22Rv1 (cell line): ENCODE measurements around the gene FBXL16.
A peak's percentile ranks its signal among the peaks of the same experiment; 100 is the strongest.

ENCODE experiments used
- H3K27ac ChIP-seq: fragments of 450-650 bp; 2 replicates; pipeline ENCODE4 v1.5.1; 2017
- CTCF ChIP-seq: fragments of 450-650 bp; IDR thresholded peaks from 2 replicates; pipeline ENCODE4 v1.5.1; 2017; ENCODE audit warnings: mild to moderate bottlenecking
- ZFX ChIP-seq: fragments of 450-650 bp; IDR thresholded peaks from 2 replicates; pipeline ENCODE4 v1.6.1; 2017; ENCODE audit warnings: antibody characterized with exemption, borderline replicate concordance

Gene FBXL16

GRCh38 chr16:669666-670065 is 35.9 kb downstream of the FBXL16 start:
- TF ChIP-seq ZFX (no peak), CTCF (no peak)
- H3K27ac ChIP-seq = peak overlapping the region; percentile 88

GRCh38 chr16:668519-669171 is 37.0 kb downstream of the FBXL16 start:
- H3K27ac ChIP-seq = peak overlapping the region; percentile 88
- no peak for TF ChIP-seq CTCF
- TF ChIP-seq ZFX = no peak

- H3K27ac ChIP-seq = peak within 1 kb of the TSS; percentile 88
- peak; percentile 98 for TF ChIP-seq CTCF
- no peak for TF ChIP-seq ZFX
Measured at GRCh38 chr16:667780-668518, 37.7 kb downstream of the FBXL16 start, which contains the start of gene RHOT2. TSS of gene RHOT2 (plus strand) at chr16:668132. CDS start at chr16:668200, 68 bp downstream.

GRCh38 chr16:667113-667779 is 38.4 kb downstream of the FBXL16 start:
- no peak for TF ChIP-seq ZFX
- no peak for TF ChIP-seq CTCF
- peak overlapping the region; percentile 88 for H3K27ac ChIP-seq

- no peak for TF ChIP-seq ZFX
- no peak for TF ChIP-seq CTCF
- H3K27ac ChIP-seq = peak overlapping the region; percentile 88
Measured at GRCh38 chr16:666572-666971, 39.0 kb downstream of the FBXL16 start.

- no peak overlapping the region for H3K27ac ChIP-seq
- no peak for TF ChIP-seq CTCF
- no peak for TF ChIP-seq ZFX
Measured at GRCh38 chr16:662597-662996, 43.0 kb downstream of the FBXL16 start.

- TF ChIP-seq ZFX = no peak
- no peak for TF ChIP-seq CTCF
- peak overlapping the region; percentile 65; the same call in 1 of the 2 replicates for H3K27ac ChIP-seq
Measured at GRCh38 chr16:662095-662494, 43.5 kb downstream of the FBXL16 start.
